ENCODE data around the gene HSBP1L1.

HSBP1L1 gene

DNA sequence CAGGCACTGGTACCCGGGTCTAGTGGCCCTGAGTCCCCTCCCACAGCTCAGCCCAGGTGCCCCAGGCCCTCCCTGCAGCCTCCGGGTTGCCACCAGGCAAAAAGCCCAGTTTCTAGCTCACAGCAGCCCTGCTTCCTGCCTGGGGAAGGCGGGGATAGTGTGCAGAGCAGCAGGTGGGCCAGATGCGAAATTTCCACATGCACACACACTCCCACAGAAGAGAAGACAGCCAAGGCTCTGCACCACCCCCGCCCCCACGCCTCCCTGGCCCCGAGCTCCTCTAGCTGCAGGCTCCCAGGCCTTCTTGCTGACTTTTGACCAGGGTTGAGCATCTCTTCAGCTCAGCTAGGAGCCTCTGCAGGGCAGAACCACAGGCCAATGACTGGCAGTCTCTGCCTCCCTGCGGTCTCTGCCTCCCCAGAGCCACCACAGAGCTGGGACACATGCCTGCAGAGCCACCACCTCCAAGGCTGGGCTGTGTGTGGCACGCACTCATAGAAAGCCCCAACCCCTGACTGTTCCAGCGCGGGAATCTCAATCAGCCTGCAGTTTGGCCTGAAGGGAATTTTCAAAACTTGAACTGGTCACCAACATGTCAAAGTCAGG is 20.2 kb upstream of the HSBP1L1 start:
- DNase-seq (ENCODE audit: low read depth in 1 of 2, low spot score in 1 of 2) = no peak

DNA sequence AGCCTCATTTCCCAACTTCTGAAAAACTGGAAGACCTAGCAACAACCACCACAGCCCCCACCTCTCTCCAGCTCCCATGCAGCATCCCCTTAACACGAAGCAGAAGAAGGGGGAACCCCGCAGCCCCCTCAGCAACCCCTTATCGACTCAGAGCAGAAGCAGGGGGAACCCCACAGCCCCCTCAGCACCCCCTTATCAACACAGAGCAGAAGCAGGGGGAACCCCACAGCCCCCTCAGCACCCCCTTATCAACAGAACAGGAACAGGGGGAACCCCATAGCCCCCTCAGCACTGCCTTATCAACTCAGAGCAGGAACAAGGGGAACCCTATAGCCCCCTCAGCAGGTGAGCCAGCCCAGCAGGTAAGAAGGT is 19.7 kb upstream of the HSBP1L1 start:
- no peak for DNase-seq (ENCODE audit: low read depth in 1 of 2, low spot score in 1 of 2)

- DNase-seq (ENCODE audit: low read depth in 1 of 2, low spot score in 1 of 2) = no peak
Measured at GRCh38 chr18:79945118-79946042, 19.1 kb upstream of the HSBP1L1 start.

DNA sequence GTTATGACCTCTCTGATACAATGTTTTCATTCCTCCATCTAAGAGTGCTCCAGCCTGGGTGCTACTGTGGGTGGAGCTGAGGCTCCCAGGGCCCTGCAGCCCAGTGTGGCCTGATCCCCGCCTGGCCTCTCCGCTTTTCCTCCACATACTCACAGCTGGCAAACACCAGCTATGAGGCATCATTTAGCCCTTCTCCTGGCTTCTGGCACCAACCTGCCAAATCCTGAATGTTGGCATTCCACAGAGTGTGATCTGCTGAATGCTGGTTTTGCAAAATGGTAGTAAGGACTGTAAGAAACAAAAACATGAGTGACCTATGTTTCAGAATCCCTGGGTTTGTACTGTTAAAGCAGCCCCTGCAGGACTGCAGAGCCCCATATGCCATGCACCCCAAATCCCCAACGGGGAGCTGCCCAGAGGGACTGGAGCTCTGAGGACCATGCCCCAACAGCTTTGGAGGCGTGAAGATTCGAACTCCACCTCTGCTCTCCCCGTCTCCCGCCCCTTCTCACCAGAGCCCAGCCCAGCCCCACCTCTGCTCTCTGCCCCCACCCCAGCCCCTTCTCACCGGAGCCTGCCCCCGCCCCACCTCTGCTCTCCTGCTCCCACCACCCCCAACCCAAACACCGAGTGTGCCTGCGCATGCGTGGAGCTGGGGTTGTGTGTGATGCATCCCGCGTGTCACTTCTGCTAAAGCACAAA is 17.2 kb upstream of the HSBP1L1 start:
- no peak for DNase-seq (ENCODE audit: low read depth in 1 of 2, low spot score in 1 of 2)

- DNase-seq (ENCODE audit: low read depth in 1 of 2, low spot score in 1 of 2) = no peak
Measured at GRCh38 chr18:79947881-79948610, 16.4 kb upstream of the HSBP1L1 start.

DNA sequence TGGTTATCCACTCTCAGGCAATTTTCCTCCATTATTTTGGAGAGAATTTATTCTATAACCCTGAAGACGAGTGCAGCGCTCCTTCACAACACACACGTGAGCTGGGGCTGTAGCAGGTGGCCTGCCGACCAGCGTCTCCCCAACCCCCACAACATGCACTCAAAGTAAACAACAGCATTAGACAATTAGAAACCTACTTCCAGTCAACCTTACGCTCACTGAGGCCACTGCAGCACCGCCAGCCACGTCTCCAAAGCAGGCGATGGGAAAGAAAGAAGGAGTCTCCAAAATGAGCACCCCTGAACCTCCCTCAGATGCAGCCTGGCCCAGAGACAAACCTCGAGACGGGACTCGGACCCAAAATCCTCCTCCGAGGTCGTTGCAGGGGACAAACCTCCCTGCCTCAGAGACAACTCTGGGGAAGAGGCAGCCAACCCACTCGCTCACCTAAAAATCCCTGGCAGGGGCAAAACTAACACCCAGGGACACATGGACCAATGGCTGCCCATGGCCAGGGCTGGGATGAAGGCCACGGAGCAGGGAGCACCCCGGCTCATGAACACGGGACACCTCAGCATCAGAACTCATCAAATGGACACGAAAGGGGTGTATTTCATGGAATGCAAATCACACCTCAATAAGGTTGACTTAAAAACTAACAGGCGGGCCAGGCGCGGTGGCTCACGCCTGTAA is 15.6 kb upstream of the HSBP1L1 start:
- DNase-seq (ENCODE audit: low read depth in 1 of 2, low spot score in 1 of 2) = no peak

DNA sequence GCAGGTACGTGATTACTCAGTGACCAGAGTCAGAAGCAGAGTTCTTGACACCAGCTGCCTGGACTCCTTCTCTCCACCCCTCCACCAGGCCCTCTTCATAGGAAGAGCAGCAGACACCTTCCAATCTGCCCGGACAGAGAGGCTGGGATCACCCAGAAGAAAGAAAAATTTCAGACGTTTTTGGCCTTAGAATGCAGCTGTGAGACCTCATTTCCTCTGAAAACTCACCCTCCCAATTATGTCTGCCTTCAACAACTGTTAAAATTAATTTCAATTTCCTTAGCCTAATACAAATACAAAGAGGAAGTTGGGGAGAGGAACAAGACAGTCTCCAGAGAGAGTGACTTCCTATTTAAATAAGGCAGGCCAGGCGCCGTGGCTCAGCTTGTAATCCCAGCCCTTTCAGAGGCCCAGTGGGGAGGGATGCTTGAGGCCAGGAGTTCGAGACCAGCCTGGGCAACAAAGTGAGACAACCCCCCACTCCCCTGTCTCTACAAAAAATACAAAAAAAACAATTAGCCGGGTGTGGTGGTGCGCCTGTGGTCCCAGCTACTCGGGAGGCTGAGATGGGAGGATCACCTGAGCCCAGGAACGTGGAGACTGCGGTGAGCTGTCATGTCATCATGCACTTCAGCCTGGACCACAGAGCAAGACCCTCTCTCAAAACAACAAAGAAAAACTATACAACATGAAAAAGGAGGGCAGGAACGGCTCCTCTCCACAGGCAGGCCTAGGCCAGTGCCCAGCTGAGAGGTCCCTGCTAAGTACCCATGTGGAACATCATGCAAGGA is 14.6 kb upstream of the HSBP1L1 start:
- no peak for DNase-seq (ENCODE audit: low read depth in 1 of 2, low spot score in 1 of 2)

- DNase-seq (ENCODE audit: low read depth in 1 of 2, low spot score in 1 of 2) = no peak
Measured at GRCh38 chr18:79950515-79951341, 13.7 kb upstream of the HSBP1L1 start.

GRCh38 chr18:79951545-79952455 is 12.6 kb upstream of the HSBP1L1 start, which contains the start of gene SLC66A2:
Gene SLC66A2, minus strand, starts transcription at chr18:79951653. Its CDS starts 727 bp downstream, at chr18:79950926.
- DNase-seq (ENCODE audit: low read depth in 1 of 2, low spot score in 1 of 2) = peak; percentile 93 to 97

GRCh38 chr18:79952456-79952995 is 11.9 kb upstream of the HSBP1L1 start:
- DNase-seq (ENCODE audit: low read depth in 1 of 2, low spot score in 1 of 2) = no peak

DNA sequence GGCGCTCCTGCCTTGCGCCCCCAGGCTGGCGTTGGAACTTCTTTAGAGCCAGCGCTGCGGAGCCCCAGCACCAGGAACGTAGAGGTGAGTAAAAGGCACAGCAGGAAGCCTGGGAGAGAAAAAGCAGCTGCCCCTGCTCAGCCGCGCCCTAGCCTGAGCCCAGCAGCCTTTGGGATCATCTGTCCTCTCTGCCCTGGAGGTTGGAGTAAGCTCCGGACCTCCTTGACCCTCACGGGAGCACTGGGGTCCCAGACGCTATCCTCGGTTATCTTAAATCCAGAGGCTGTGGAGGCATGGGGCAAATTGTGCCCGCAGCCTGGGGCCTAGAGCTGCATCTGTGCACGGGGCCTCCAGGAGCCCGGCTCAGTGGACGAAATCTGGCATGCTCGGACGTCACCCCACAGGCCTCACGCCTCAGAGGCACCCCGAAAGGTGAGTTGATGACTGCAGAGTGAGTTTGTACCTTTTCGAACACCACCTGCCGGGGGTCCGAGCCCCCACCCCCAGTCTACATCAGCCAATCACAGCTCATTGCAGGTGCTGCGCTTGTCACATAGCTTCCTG is 11.4 kb upstream of the HSBP1L1 start:
- DNase-seq (ENCODE audit: low read depth in 1 of 2, low spot score in 1 of 2) = no peak

GRCh38 chr18:79953971-79954651 is 10.3 kb upstream of the HSBP1L1 start:
- DNase-seq (ENCODE audit: low read depth in 1 of 2, low spot score in 1 of 2) = no peak

DNA sequence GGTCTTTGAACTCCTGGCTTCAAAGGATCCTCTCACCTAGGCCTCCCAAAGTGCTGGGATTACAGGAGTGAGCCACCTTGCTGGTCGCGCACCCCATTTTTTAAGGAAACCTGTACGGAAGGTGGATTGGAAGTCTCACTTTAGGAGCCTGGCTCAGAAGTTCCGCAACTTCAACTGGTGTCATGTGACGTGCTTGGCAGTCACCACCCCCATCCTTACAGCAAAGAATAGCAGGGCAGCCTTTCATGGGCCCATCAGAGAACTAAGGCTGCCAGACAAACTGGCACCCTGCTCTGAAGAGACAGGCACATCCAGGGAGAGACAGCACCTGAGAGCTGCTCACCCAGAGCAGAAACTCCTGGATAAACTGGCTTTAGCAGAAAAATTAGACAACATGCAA is 9.7 kb upstream of the HSBP1L1 start:
- no peak for DNase-seq (ENCODE audit: low read depth in 1 of 2, low spot score in 1 of 2)

GRCh38 chr18:79955302-79956075 is 9.0 kb upstream of the HSBP1L1 start:
- DNase-seq (ENCODE audit: low read depth in 1 of 2, low spot score in 1 of 2) = no peak

DNA sequence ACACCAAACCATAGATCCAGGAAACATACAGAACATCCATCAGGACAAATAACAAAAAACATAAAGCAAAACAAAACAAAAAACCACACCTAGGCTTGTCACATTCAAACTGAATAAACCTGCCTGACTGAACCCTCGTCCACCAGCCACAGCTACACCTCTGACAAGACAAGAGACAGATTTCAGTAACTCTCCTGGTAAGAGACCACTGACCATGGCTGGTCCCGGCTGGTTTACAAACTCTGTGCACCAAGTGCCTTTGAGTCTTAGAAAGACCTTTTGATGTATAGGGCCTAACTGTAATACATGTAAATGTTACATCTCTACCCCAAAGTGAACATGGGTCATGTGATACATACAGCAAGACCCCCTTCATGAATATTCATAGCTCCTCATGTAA is 8.2 kb upstream of the HSBP1L1 start:
- DNase-seq (ENCODE audit: low read depth in 1 of 2, low spot score in 1 of 2) = no peak

DNA sequence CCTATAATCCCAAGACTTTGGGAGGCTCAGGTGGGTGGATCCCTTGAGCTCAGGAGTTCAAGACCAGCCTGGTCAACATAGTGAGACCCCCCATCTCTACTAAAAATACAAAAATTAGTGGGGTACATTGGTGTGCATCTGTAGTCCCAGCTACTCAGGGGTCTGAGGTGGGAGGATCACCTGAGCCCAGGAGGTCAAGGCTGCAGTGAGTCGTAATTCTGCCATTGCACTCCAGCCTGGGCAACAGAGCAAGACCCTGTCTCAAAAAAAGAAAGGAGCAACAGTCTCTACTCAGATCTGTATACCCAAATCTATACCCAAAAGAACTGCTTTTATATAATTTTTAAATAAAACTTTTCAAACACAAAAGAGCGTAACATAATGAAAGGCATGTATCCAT is 5.5 kb upstream of the HSBP1L1 start:
- no peak for DNase-seq (ENCODE audit: low read depth in 1 of 2, low spot score in 1 of 2)
